ENCODE measurements around the gene CCDC158. TPM values are rescaled to one million over a fixed set of nuclear protein-coding genes. Genes with fewer than 3 reads are reported as not detected.
"Not testable (repeated sequence)": the region's sequence is repeated elsewhere in the genome, so short reads cannot be mapped to it uniquely, and the experiment has no call there.

CCDC158 gene
- total and polyA plus RNA-seq, 10 of the 15 experiments (the other 5 are each of a cell fraction or from before 2014, with no cell fraction given) = not detected

DNA sequence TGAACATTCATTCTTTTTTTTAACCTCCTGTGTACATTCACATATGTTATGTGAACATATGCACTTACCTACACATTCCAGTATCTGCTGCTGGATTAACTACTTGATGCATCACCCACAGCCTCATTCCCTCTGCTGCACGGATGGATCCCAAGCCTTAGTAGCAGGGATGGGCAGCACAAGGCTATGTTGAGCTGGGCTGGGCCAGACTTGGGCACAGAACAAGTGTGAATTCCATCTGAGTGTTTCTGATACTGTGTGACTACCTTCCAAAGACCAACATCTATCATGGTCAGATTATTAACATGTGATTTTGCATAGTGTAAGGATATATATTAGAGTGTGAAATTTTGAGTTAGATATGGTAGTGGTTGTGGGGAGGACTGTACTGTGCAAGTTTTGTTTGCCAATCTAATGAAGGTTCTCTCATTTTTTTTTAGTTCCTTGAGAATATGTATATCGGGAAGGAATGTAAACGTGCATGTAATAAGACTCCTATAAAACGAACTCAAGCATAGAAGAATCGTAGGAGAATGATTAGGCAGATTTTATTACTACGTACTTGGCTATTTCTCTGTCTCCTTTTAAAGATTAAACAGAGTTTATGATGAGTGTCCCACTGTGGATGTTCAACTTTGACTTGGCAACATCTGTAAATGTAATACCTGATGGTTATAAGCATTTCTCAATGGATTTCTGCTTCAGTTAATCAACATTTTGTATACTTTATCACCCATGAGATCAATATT is 137.8 kb downstream of the CCDC158 start:
- in situ Hi-C loops (cut with MboI) (no loop called here), intact Hi-C loops (cut with micrococcal nuclease; ENCODE audit: unreplicated experiment) (no loop called here)
- Histone ChIP-seq H3K9me3 (replicated peaks; ENCODE audit: control insufficient read depth, insufficient read depth, low read length) (no peaks in the 10 kb centered on the region), H3K9ac (ENCODE audit: control insufficient read depth, insufficient read depth, low read length) (no peak overlapping the region), H3K4me2 (ENCODE audit: control insufficient read depth, insufficient read depth) (no peak overlapping the region), H3K4me1 (ENCODE audit: control insufficient read depth, insufficient read depth, low read length) (no peaks in the 10 kb centered on the region), H3K4me3 (no peak overlapping the region), H3K27me3 (replicated peaks in 1 of 2; ENCODE audit: control insufficient read depth in 2 of 2, insufficient read depth in 2 of 2, low read length in 1 of 2) (no peaks in the 10 kb centered on the region; a peak in 3 of 4 replicates), H3K27ac (ENCODE audit: control insufficient read depth, insufficient read depth) (no peak overlapping the region), H2AFZ (ENCODE audit: control insufficient read depth, low read depth, low read length) (no peak overlapping the region), H3K36me3 (ENCODE audit: control insufficient read depth in 2 of 2, insufficient read depth in 2 of 2, low read length in 1 of 2) (no peaks in the 10 kb centered on the region), H4K20me1 (ENCODE audit: control insufficient read depth, insufficient read depth) (no peaks in the 10 kb centered on the region), H3K79me2 (ENCODE audit: control insufficient read depth, insufficient read depth, low read length) (no peaks in the 10 kb centered on the region)
- FAIRE-seq (no peak), ATAC-seq (no peak), DNase-seq (ENCODE audit: low read depth, low spot score) (no peak)
- RAD21 ChIA-PET (ENCODE audit: unreplicated experiment) = no interaction called here
- CTCF ChIA-PET = no interaction called here
- POLR2A ChIA-PET = no interaction called here
- SMC1A ChIA-PET (ENCODE audit: uncharacterized antibody, unreplicated experiment) = no interaction called here
- BruUV-seq (replicated peaks) = no TSS peak
- no peak for TF ChIP-seq USF1 (IDR thresholded peaks at IDR 0.05; ENCODE audit: borderline replicate concordance, extremely low read length, insufficient read depth, low read depth, low read length)
- TF ChIP-seq ZNF687 (IDR thresholded peaks at IDR 0.05) = no peak
- TF ChIP-seq HDGF (IDR thresholded peaks at IDR 0.05) = no peak
- no peak for TF ChIP-seq RCOR1 (conservative IDR thresholded peaks at IDR 0.05; ENCODE audit: low read depth, low read length)
- no peak for TF ChIP-seq CBX3 (IDR thresholded peaks at IDR 0.05; ENCODE audit: borderline replicate concordance, low read depth)
- TF ChIP-seq PML (IDR thresholded peaks at IDR 0.05; ENCODE audit: low read length) = no peak
- no peak for TF ChIP-seq TAF1 (IDR thresholded peaks at IDR 0.05; ENCODE audit: borderline replicate concordance, low read depth, low read length)
- no peak for TF ChIP-seq ETV6 (conservative IDR thresholded peaks at IDR 0.05 in 1 of 2, IDR thresholded peaks at IDR 0.05 in 1 of 2; ENCODE audit: borderline replicate concordance in 1 of 2, low read depth in 1 of 2)
- TF ChIP-seq MYB (IDR thresholded peaks at IDR 0.05; ENCODE audit: borderline replicate concordance, low read depth, low read length) = no peak
- no peak for TF ChIP-seq KAT2A (conservative IDR thresholded peaks at IDR 0.05; ENCODE audit: control insufficient read depth, low read depth, low read length)
- WGBS (ENCODE audit: insufficient coverage, insufficient replicate concordance, low lambda C conversion rate, missing lambda C conversion rate) = 38% methylated on average over 6 of the region's 6 CpGs

DNA sequence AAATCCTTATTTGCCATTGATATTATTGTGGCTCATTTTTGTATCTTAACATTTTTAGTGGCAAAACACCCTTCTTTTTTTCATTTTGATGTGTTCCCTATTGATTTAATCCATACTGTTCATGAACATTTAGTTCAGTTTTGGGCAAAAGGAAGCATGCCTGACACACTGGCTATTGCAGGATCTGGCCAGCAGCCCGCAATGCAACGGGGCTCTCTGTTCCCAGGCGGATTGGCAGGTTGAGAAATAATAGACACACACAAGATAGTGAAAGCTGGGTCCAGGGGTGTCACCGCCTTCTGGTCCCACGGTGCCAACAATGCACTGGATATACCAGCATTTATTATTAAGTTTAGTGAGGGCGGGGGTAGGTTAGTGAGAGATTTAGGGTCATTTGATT is 139.3 kb downstream of the CCDC158 start:
- H3K9me3 ChIP-seq (replicated peaks; ENCODE audit: control insufficient read depth, insufficient read depth, low read length); in situ Hi-C loops (cut with MboI); H3K4me1 ChIP-seq (ENCODE audit: control insufficient read depth, insufficient read depth, low read length); SMC1A ChIA-PET (ENCODE audit: uncharacterized antibody, unreplicated experiment); H3K9ac ChIP-seq (ENCODE audit: control insufficient read depth, insufficient read depth, low read length); POLR2A ChIA-PET; H3K4me3 ChIP-seq; H3K4me2 ChIP-seq (ENCODE audit: control insufficient read depth, insufficient read depth); DNase-seq (ENCODE audit: low read depth, low spot score); intact Hi-C loops (cut with micrococcal nuclease; ENCODE audit: unreplicated experiment); H2AFZ ChIP-seq (ENCODE audit: control insufficient read depth, low read depth, low read length); H4K20me1 ChIP-seq (ENCODE audit: control insufficient read depth, insufficient read depth); H3K27me3 ChIP-seq (replicated peaks in 1 of 2; ENCODE audit: control insufficient read depth in 2 of 2, insufficient read depth in 2 of 2, low read length in 1 of 2); ATAC-seq; H3K36me3 ChIP-seq (ENCODE audit: control insufficient read depth in 2 of 2, insufficient read depth in 2 of 2, low read length in 1 of 2); RAD21 ChIA-PET (ENCODE audit: unreplicated experiment); FAIRE-seq; H3K27ac ChIP-seq (ENCODE audit: control insufficient read depth, insufficient read depth); BruUV-seq (replicated peaks); CTCF ChIA-PET; H3K79me2 ChIP-seq (ENCODE audit: control insufficient read depth, insufficient read depth, low read length): not testable (repeated sequence)
- 71% methylated on average over 5 of the region's 6 CpGs for WGBS (ENCODE audit: insufficient coverage, insufficient replicate concordance, low lambda C conversion rate, missing lambda C conversion rate)

Measured in GM12878 (cell line).